Non-pigmented ciliary epithelial cell (primary cell): Measurements from ENCODE around the gene TIGD3.

Experiments used
- DNase-seq: peaks from one replicate; pipeline ENCODE4 v3.0.0-alpha.2; 2010; ENCODE audit warnings: low read depth

Gene TIGD3

DNA sequence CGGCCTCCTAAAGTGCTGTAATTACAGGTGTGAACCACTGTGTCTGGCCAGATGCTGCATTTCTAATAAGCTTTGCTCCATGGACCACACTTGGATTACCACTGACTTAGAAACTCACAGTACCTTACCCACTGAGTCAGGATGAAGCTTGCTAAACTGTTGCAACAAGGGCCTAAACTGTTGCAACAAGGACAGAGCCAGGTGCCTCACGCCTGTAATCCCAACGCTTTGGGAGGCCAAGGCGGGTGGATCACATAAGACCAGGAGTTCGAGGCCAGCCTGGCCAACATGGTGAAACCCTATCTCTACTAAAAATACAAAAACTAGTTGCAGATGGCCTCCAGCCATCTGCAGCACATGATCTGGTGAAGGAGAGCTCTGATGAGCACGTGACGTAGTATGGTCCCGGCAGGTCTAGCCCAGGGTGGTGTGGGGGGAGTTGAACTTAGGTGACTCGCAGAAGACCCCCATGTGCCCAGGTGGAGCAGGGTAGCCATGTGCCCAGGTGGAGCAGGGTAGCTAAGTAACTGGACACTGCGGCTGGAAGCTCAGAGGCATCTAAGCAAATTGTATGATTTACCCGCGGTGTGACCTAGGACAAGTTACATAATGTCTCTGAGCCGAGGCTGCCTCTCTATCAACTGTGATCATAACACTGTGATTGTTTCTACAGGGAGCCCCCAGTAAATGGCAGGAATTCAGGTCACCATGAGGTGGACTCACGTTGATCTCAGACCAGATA, 19.5 kb downstream of the TIGD3 start:
- no peak for DNase-seq

DNA sequence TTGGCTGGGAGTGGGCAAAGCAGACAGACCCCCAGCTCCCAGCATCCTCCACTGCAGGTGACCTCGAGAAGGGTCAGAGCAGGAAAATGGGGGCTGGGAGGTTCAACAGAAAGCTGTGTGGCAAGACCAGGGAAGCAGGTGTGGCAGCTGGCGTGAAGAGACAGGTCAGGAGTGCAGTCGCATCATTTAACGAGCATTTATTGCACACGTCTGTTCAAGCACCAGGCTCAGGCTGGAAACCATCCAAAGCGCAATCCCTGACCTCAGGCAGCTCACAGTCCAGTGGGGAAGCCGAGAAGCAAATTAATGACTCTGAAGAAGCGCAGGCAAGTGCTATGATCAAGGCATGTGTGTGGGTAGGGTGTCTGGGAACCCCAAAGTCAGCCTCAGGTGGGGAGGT, 20.5 kb downstream of the TIGD3 start:
- DNase-seq = no peak

DNA sequence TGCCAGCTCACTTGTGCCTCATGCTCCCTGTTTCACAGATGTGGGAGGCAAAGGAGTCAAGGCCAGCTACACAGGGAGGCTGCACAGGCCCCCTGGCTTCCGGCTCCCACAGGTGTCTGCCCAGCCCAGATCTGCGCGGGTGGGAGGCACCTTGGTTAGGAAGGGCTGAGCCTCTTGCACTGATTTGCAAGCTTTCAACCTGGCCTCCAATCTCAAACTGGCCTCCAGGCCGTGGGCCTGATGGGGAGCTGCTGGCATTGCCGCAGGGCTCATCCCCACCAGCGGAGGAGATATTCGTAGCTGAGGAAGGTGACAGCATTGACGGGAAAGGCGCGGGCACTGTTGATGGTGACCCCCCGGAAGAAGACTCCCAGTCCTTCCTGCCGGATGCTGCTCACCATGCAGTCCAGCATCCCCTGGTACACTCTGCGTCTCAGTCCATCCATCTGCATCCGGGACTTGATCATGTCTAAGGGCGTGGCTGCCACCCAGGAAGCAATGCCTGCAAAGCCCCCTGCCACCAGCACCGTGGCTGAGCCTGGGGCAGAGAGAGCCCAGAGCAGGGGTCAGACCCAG, 21.7 kb downstream of the TIGD3 start:
- no peak for DNase-seq

DNA sequence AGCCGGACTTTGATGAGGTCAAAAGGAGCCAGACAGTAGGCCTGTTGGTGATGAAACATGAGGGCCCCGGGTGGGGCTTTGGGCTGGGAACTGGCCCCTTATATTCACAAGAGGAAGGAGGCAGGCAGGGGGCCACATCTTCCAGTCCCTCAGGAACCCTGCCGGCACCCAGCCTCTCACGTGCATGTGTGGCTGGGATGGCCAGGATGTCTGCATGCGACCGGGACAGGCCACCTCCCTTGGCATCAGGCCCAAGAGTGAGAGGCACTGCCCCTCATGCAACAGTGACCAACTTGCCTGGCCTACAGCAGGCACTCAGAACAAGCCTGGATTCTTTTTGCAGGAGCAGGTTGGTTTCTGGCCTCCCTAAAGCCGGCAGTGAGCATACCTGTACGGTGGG, 22.5 kb downstream of the TIGD3 start:
- DNase-seq = no peak

DNA sequence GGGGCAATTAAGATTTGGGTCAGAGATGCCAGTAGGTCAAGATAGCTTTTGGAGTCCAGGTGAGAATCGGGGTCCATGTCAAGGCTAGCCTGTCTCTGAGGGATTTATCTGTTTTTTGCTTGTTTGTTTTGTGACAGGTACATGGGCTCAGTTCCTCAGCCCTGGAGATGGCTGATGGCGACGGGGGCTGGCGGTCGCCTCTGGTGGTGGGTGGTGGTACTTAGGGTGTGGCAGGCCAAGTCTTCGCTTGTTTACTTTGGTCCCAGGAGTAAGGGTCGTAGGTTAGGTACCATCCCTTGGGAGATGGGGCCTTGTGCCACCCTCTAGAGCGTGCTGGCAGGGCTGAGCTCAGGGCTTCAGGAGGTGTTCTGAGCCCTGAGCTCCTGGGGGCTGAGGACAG, 23.2 kb downstream of the TIGD3 start:
- DNase-seq = no peak

DNA sequence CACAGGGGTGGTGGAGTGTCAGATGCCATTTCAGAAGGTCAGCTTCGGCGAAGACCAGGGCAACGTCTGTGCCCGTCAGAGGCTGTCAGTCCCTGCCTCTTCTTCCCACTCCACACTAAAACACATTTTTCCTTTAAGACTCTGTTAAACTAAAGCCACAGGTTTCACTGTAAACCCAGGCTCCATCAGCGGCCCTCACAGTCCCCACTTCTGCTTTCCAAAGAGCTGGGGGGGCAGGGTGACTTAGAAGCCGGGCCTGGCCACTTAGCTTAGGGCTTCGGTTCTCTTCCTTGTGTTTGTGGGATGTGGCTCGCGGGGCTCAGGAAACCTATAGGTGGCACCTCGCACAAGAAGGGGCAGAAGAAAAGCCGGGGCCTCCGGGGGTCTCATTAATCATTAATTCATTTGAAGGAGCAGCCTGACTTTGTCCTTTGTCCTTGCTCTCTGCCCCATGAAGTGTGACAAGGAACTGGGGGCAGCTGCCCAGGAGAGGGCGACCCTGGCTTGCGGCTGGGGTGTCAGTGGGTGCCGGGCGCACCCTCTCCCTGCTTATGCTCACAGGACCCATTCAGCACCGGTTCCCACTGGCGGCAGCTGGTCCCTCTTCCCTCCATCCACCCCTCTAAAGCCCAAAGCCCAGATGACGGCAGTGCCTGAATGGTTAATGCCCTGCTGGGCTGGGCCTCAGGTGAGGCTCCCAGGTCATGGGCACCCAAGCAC, 23.8 kb downstream of the TIGD3 start:
- no peak for DNase-seq

DNA sequence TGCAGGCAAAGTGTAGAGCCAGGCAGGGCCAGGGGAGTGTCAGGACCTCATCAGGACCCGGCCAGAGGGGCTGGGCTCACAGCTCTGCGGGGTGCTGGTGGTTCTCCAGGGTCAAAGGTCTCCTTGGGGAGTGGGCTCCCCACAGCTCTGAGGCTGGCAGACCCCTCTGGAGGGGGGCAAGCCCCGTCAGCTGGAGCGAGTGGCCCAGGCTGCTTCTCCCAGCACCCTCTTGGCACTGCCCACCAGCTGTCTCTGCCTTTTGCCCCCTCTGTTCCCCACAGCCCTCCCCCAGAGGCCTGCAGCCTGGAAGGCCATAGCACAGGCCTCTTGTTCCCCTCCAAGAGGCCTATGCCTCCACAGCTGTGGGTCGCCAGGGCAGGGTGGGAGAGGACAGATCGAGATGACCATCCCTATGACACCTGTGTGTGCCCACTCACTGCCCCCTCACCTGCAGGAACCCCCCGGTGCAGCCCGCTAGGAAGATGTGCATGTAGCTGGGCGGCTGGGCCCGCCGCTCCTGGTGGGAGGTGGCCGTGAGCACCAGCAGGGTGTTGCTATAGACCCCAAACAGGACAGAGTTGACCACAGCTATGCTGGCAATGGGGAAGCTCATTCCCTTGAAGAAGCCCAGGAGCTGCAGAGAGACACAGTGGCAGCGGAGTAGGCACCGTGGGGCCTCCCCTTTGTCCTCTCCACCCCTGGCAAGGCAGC, 24.5 kb downstream of the TIGD3 start:
- DNase-seq = no peak

DNA sequence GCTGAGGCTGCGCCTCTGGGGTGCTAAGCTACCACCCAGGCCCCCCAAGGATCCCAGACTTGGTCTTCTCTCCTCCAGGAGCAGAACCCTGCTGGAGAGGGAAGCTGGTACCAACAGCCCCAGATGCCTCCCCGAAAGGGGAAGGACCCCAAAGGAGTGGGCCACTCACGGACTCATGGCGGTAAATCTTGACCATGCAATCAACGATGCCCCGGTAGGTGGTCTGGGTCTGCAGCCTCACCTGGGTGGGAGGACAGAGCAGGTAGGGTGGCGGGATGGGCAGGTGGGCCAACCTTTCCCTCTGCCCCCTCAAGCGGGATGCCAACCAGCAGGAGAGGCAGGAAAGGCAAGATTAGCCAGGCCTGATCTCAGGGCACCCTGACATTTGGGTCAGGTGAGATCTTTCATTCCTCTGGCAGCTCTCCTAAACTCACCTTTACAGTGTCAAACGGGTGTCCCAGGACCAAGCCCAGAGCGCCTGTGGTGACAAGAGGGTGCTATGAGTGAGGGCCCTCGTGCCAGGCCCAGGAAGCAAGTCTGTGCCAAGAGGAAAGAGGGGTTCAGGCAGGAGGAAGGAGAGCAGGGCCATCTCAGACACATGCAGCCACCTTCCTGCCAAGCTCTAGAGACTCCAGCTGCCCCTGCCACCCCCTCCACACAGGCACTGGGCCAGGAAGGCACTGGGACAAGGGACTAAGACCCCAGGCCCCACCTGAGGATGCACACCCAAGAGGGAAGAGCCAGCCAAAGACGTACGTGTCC, 25.3 kb downstream of the TIGD3 start:
- DNase-seq = no peak

DNA sequence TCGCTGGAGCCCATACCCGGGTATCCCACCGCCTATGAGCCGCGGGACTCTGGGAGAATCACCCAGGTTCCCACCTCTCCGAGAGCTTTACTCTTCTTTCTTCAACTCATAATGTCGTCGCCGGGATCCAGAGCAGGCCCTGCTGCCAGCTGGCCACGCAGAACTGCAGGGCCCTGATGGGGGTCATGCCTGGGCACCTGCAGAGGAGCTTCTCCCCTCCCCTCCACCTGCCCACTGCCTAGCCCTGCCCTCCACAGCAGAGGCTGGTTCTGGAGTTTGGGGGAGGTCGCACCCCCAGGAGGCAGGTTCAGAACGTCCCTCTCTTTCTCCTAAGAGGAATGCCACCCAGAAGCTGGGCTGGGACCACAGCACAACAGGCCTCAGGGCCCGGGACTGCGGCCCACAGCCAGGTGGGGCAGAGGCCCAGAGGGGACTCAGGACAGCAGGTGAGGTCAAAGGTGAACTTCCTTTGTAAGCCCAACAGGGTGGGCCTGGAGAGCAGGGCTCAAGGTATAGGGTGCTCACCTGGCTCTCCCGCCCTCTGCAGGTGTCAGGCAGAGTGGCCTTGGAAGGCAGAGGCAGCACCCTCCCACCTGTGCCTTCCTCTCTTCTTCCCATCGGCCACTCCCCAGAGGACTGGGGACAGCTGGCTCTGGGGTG, 26.0 kb downstream of the TIGD3 start:
- no peak for DNase-seq

DNA sequence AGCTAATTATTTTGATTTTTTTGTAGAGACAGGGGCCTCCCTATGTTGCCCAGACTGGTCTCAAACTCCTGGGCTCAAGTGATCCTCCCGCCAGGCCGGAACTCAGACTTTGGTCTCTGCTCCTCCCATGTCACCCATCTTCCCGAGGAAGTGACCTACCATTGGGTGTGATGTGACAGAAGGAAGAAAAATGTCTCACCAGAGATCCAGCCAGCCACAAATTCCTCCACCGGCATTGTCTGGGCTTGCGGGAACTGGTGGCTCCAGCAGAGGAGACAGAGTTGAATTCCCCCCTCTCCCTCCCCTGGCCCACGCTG, 27.1 kb downstream of the TIGD3 start:
- peak; percentile 30 for DNase-seq

DNA sequence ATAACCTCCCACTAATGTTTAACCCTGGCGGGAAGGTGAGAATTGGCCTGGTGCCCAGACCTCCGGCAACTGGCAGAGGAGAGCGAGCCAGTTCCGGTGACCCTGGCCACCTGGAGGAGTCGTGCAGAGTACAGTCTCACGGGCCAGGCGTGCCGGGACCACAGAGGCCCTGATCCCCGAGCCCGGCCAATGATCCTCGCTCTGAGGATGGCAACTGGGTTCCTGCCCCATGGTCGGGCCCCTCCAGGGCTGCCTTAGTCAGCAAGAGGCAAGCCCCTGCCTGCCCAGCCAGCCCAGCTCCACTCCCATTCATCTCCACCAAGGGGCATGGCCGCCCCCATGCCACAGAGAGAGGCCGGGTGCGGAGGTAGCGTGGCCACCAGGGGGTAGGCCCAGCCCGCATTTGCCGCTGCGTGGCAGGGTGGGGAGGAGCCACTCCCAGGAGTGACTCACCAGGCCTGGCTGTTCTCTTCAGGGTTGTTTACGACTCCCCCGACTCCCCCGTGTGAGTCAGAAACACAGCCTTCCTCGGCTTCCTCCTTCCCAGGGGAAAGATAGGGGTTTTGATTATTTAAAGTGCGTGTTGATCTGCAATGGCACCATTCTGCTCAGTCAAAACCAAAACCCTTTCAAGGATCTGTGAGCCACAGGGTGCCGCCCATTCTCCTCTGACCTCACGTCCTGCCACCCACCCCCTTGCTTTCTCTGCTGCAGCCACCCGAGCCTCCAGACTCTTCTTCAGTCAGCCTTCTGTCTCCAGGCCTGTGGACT, 27.7 kb downstream of the TIGD3 start, which contains the start of gene SLC25A45:
SLC25A45 (minus strand) TSS at position 614 of the 771 bp plus-strand sequence. CDS start 695 bp downstream, outside the sequence.
- peak; percentile 90 for DNase-seq

DNA sequence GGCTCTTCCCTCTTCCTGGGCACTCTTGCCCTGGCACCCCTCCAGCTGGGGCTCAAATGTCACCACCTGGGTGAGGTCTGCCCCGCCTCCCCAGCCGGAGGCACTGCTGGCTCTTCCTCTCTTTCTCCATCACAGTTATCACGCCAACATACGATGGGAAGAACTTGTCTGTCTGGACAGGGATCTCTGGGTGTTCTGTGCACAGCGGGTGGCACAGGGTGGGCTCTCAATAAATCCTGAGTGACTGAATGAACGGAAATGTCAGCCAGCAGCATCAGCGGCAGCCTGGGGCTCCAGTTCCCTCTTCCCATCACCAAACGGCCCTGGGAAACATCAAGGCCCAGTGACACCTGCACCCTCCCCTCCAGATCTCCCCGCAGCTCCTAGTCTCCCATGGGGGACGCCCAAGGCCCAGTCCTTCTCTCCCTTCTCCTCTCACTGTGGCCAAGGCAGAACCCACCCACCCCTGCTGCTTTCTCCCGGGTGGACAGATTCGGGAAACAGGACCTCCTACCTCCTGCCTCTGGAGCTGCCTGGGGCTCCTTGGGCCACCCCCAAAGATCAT, 28.3 kb downstream of the TIGD3 start:
- DNase-seq = no peak

DNA sequence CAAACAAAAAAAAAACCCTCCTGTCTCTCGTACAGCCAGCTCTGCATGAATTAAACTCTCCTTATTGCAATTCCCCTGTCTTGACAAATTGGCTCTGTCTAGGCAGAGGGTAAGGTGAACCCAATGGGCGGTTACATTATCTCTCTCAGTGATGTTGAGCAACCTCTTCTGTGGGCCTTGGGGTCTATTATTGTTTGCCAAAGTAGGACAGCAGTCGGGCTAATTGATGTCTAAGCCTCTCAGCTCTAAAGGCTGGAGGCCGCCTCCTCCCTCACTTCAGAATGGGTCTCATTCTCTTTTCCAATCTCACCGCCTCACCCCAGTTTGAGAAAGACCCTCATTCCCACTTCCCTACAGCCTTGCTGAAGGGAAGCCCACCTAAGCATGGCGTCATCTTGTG, 29.2 kb downstream of the TIGD3 start:
- no peak for DNase-seq

DNA sequence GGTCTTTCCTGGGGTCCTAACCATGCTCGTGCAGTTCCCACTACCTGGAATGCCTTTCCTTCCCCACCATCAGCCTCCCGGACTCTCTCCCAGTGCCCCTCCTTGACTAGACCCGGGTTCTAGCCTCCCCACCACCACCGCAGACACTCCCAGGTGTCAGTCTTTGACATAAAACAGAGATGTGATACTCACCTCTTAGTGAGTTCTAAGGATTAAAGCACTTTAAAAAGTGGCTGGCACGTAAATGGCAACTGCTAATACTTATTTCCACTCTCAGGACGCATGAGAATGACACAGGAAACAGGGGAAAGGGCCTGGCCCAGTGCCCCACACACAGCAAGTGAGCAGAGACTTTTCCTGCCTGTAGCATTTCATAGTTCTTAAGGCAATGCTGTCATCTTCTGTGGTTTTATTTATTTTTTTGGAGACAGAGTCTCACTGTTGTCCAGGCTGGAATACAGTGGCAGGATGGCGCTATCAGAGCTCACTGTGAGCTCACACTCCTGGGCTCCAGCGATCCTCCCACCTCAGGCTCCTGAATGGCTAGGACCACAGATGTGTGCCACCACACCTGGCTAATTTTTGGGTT, 29.8 kb downstream of the TIGD3 start:
- DNase-seq = no peak

DNA sequence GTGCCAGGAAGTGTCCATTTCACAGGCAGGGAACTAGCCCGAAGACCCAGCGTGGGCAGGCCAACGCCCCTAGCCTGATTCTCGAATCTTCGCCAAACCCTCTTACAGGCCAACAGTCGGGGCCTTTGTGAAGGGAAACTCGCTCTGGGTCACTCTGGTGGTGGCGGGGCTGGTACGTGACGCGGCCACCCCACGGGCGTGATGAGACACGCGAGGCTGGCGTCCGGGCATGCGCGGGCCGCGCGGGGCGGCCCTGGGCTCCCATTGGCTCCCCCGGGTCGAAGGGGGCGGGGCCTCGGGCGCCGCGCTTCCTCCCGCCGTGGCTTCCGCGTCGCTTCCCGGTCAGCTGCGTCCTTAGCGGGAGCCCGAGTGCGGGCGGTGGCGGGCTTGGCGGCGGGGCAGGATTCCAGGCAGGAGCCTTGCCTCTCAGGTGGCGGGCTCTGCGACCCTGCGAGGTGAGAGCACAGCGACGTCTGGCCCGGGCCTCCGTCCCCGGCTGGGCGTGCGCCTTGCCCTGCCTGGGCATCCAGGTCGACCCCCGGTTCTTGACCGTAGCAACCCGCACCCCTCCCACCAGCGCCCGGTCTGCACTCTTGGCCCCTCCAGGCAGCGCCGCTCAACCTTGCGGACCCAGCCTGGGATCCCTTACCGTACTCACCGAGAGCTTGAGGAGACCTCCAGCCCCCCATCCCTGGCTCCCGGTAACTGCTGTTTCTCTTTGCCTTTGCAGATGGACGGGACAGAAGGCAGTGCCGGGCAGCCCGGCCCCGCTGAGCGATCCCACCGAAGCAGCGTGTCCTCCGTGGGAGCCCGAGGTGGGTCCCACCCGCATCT, 32.0 kb downstream of the TIGD3 start, which contains the start of gene FRMD8:
FRMD8 (plus strand) TSS at position 331 of the 834 bp plus-strand sequence; CDS start at position 731, 400 bp downstream.
- no peak for DNase-seq

DNA sequence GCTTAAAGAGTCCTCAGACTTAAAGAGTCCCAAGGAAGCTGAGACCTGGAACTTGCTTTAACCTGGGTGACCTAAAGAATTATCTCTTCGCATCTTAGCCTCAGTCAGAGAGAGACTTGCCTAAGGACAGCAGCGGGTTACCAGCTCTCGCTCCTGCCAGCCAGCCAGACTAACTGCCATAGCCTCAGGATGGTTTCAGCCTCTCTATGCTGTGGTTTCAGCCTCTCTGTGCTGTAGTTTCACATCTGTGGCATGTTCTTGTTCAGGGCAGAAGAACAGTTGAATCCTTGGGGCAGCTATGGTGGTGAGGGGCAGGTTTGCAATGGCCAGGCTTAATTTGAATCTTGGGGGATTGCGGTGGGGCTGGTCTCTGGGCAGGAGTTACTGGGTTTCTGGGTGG, 34.2 kb downstream of the TIGD3 start:
- DNase-seq = no peak

DNA sequence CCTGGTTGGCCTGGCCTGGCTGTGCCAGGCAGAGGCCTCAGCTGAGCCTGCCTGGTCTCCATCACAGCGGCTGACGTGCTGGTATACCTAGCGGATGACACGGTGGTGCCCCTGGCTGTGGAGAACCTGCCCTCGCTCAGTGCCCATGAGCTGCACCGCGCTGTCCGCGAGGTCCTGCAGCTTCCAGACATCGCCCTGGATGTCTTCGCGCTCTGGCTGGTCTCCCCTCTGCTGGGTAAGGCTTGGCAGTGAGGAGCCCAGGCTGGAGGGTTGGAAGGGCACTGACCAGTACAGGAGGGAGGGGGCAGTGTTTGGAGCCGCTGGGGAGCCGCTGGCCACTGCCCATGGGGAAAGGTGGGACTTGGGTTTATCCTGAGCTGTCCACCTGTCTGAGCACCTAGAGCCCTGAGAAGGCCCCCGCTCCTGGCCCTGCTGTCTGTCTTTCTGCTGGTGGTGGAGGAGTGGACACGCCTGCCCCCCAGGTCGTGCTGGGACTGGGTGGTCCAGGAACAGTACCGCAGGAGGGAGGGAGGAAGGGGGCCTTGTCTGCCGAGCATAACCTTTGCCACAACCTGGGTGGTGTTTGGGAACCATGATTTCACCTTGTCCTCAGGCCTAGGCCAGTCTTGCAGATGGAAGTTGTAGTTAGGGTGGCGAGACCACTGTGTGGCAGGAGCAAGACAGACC, 34.9 kb downstream of the TIGD3 start:
- DNase-seq = no peak
